GM19193 (cell line): Measurements from ENCODE around the gene SLC22A15.

Experiments used
- POLR2A ChIP-seq: IDR thresholded peaks from 4 replicates; pipeline ENCODE4 v1.6.1; 2011; ENCODE audit not compliant: insufficient read depth, insufficient read length; ENCODE audit errors: extremely low read depth

SLC22A15 gene

DNA sequence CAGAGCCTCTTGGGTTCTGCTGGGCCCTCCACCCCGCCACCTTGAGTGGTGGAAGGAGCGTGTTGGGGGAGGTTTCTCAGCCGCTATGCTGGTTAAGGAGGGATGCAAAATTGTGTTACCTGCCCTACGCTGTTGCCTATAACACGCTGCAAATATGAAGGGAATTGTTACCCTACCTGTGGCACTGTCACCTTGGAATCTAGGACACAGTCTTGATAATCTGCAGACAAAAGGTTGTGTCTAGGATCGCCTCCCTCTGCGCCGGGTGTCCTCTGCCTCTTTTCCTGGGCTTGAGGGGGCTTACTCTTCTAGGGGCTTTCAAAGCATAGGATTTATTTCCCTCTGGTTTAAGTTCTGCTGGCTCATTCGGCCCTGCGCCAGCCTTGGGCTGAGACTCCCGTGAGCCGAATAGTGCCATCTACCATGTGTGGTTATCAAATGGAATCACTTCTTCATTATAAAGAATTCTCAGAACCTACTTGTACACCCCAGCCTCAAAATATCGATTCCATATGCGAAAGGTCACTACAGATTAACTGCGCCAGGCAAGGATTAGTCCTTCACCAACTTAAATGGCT lies 697 bp downstream of the SLC22A15 start:
- no peak for TF ChIP-seq POLR2A

GRCh38 chr1:115977499-115978258 lies 1.4 kb downstream of the SLC22A15 start:
- TF ChIP-seq POLR2A = no peak

DNA sequence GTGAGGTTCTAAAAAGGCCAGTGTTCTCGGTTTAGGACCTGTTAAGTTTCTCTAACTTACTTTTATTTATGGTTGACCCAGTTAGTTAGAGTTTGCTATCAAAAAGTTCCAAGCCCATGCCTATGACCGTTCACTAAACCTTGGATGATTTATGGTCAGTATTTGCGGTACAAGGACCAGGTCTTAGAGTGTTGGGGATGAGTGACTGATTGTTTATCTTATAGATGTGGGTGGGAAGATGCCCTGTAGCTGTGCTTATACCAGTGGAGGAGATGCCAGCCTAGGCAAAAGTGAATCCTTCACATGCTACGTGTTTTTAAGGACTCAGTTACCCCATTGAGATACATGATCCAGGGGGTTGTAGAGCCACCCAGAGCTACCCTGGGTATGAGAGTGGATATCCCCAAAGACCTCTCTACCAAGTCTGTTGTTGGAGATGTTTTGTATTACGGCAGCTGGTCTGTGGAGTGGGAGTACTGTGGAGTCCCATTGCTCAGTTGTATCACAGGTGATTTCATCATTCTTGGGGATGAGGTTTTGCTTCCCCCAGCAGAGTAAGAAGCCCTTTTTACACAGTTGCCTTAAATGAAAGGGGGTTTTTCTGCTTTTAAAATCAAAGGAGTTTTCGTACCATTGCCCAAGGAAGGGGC lies 2.1 kb downstream of the SLC22A15 start:
- no peak for TF ChIP-seq POLR2A

DNA sequence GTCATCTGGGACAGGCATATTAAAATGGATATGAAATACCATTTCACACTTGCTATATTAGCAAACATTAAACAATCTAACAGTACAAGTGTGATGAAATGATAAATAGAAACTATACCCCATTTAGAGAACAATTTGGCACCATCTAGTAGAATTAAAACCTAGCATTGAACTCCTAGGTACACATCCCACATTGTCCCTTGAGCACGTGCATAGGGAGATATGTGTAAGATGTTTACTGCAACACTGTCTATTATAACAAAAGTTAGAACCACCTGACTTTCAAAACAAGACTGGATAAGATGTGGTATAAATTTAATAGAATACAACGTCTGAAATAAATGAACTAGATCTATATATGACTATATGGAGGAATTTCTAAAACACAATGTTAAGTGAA lies 3.8 kb downstream of the SLC22A15 start:
- TF ChIP-seq POLR2A = no peak

DNA sequence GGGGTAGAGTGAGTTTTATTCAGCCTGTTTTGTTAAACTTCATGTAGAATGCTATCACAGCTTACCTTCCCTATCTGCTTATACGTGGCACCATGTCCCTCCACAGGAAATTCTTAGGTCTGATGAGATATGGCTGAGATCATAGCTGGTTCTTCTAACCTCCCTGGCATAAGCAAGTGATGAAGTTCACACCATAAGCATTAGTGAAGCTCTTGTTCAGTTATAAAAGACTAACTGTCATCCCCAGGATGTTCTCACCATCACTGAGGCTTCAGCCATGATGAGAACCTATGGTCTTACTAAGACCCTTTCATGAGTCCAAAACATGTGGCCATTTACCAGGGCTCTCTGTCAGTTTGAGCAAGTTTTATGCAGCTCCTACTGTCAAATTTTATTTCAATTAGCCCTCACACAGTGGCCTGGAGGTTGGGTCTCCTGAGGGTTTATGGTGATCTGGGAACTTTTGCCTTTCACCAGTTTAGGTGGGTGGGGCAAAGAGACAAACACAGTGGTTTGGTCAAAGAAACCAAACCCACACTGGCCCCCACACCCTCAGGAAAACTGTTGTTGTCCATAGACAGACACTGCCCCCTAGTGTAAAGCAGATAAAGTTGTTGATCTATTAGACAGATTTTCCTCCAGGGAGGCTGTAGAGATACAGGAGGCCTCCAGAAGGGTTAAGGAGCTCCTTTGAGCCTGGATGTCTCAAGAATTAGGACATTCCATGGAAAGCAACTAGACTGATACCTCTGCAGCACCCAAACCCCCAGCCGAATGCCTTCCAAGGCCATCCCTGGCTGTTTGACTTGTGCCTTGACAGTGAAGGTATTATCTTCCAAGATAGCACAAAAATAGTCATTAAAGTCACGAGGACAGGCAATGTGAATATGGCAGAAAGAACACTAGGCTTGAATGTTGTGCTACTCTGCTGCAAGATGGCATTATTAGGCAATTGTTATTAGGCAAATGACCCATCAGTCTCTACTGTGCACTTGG lies 5.0 kb downstream of the SLC22A15 start:
- no peak for TF ChIP-seq POLR2A

DNA sequence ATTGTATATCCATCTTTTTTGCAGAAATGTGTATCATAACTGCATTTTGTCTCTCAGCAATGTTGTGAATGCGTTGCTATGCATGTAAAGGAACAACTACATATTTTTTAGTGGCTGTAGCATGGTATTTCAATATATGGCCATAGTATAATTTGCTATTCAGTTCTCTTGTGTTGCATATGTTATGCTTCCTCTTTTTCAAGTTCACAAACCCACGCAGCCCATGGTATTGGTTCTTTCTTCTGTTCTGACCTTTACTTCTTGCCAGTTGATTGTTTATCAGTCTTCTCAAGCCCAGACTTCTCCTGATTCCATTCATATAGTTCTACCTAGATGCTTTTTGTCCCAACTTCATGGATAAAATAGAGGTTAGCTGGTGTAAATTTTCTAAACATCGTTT lies 6.1 kb downstream of the SLC22A15 start:
- no peak for TF ChIP-seq POLR2A

- TF ChIP-seq POLR2A = no peak
These were observed 7.3 kb downstream of the SLC22A15 start for GRCh38 chr1:115983584-115983983.

DNA sequence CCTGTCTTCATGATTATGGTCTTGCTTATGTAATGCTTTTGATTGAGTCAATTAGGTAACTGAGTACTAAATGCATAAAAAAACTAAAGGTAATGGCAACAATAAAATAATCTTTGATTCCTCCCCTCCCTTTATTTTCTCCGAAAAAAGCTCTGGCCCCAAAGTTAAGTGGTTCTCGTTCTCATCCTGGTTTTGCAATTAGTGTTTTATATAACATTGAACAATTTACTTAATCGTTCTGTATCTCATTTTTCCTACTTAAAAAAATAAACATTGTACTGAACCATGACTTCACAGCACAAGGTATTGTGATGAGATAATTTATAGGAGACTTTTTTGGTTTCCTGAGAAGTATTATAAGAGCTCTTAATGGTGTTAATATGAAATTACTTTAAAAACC lies 11.3 kb downstream of the SLC22A15 start:
- no peak for TF ChIP-seq POLR2A

GRCh38 chr1:115988953-115989352 lies 12.6 kb downstream of the SLC22A15 start:
- TF ChIP-seq POLR2A = no peak

DNA sequence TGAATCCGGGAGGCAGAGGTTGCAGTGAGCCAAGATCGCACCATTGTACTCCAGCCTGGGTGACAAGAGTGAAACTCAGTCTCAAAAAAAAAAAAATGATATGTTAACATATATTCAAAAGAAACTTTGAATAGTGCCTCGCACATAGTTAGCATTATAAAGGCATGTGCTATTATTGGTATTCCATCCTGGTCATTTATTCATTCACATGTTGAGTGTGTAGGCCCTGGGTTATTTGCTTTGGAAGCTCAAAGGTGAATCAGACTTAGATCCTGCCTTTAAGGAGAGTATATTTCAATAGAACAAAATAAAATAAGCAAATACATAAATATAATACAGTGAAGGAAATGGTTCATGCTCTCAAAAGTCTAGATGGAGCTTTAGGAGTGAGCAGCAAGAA lies 13.4 kb downstream of the SLC22A15 start:
- TF ChIP-seq POLR2A = no peak

DNA sequence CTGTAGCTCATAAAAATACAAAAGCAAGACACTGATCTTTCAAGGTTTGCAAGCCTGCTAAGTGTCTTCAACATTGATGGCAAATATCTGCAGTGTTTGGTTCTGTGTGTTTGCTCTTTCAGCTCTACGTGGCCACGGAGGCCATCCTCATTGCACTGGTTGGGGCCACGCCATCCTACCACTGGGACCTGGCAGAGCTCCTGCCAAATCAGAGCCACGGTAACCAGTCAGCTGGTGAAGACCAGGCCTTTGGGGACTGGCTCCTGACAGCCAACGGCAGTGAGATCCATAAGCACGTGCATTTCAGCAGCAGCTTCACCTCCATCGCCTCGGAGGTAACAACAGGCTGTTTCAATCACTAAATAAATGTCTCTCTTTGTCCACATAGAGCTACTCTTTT lies 15.6 kb downstream of the SLC22A15 start:
- TF ChIP-seq POLR2A = no peak

DNA sequence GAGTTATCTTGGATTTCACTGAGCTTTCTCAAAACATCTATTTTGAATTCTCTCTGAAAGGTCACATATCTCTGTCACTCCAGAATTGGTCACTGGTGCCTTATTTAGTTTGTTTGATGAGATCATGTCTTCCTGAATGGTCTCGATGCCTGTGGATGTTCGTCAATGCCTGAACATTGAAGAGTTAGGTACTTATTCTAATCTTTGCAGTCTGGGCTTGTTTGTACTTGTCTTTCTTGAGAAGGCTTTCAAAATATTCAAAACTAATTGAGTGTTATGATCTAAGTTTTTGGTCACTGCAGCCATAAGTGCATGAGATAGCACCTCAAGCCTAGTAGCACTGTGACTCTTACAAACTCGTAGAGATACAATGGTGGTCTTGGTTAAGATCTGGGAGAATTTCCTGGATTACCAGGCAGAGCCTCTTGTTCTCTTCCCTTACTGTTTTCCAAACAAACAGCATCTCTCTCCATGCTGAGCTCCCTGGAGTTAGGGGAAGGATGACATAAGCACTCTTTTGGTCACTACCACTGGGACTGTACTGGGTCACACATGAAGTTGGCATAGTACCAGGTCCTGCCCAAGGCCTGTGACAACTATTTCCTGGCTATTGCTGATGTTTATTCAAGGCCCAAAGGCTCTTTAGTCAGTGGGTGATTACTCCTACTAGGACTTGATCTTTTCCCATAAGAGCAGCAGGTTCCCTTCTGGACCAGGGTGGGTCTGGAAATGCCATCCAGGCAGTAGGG lies 25.6 kb downstream of the SLC22A15 start:
- TF ChIP-seq POLR2A = no peak

DNA sequence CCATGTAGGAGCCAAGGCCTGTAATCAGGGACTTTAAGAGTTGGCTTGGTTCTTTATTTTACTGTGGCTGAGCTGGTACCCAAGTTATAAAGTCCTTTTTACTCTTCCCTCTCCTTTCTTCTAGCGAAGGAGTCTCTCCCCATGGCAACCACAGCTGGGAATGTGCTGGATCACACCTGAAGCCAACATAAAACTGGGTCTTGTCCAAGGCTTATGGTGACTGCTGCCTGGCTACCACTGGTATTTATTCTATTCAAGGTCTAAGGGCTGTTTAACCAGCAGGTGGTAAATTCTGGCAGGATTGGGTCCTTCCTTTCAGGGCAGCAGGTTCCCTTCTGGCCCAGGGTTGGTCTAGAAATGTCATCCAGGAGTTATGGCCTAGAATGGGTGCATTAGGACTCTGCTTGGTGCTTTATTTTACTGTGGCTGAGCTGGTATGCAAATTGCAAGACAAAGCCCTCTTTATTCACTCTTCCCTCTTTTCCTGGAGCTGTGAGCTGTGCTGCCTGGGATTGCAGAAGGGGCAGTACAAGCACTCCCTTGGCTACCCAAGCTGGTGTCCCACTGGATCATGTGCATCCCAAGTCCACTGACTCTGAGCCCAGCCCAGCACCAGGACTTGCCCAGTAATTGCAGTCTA lies 26.6 kb downstream of the SLC22A15 start:
- TF ChIP-seq POLR2A = no peak

GRCh38 chr1:116003823-116004222 lies 27.5 kb downstream of the SLC22A15 start:
- no peak for TF ChIP-seq POLR2A
